WTC11 (cell line): ENCODE measurements around the gene UNC50. TPM values are rescaled to one million over a fixed set of nuclear protein-coding genes. Genes with fewer than 3 reads are reported as not detected.

ENCODE experiments used
- ATAC-seq: fragments of 200-7000 bp; cut with Tn5 transposase; 2 replicates; pipeline ENCODE4 v1.10.0; 2021; ENCODE audit warnings: mild to moderate bottlenecking, moderate library complexity
- CTCF ChIA-PET: fragments of 300-600 bp; sonication (Branson Sonifier 250); formaldehyde crosslinking; loops from one replicate; lab custom pipeline; 2021; ENCODE audit warnings: antibody characterized with exemption; lab: Charles Lee
- POLR2A ChIA-PET: fragments of 350-600 bp; sonication (Branson Sonifier 250); formaldehyde crosslinking; loops from one replicate; lab custom pipeline; 2021; ENCODE audit warnings: antibody characterized with exemption; lab: Charles Lee
- DNase-seq: peaks from one replicate; pipeline ENCODE4 v3.0.0; 2021; ENCODE audit warnings: low spot score
- H3K27ac Mint-ChIP-seq: 2 replicates; pipeline ENCODE4 v1.8.0; 2021; ENCODE audit warnings: mixed read lengths
- H3K27me3 Mint-ChIP-seq: 2 replicates; pipeline ENCODE4 v1.8.0; 2021; ENCODE audit warnings: low read depth, mild to moderate bottlenecking, moderate library complexity, mixed read lengths
- H3K36me3 Mint-ChIP-seq: 2 replicates; pipeline ENCODE4 v1.8.0; 2021; ENCODE audit warnings: mixed read lengths
- H3K4me1 Mint-ChIP-seq: 2 replicates; pipeline ENCODE4 v1.8.0; 2022; ENCODE audit warnings: mixed read lengths
- H3K4me3 Mint-ChIP-seq: 2 replicates; pipeline ENCODE4 v1.8.0; 2021; ENCODE audit warnings: mild to moderate bottlenecking, moderate library complexity, mixed read lengths
- H3K9me3 Mint-ChIP-seq: 2 replicates; pipeline ENCODE4 v1.8.0; 2021; ENCODE audit warnings: mixed read lengths
- CREB1 ChIP-seq: sonication (generic); formaldehyde crosslinking; IDR thresholded peaks from 2 replicates; pipeline ENCODE4 v1.8.0; 2023; ENCODE audit warnings: mild to moderate bottlenecking, missing genetic modification reagents
- E2F4 ChIP-seq: sonication (generic); formaldehyde crosslinking; IDR thresholded peaks from 2 replicates; pipeline ENCODE4 v1.8.1; 2022; ENCODE audit warnings: low read depth, mild to moderate bottlenecking, moderate library complexity, missing genetic modification reagents, borderline replicate concordance
- ETV6 ChIP-seq: sonication (generic); formaldehyde crosslinking; IDR thresholded peaks from 2 replicates; pipeline ENCODE4 v1.8.1; 2022; ENCODE audit warnings: mild to moderate bottlenecking, missing genetic modification reagents
- HMGA2 ChIP-seq: fragments of 250-450 bp; sonication (Bioruptor Pico); IDR thresholded peaks from 2 replicates; pipeline ENCODE4 v1.4.0; 2021; ENCODE audit warnings: mild to moderate bottlenecking, moderate library complexity
- MAX ChIP-seq: sonication (generic); formaldehyde crosslinking; IDR thresholded peaks from 2 replicates; pipeline ENCODE4 v1.8.0; 2022; ENCODE audit warnings: mild to moderate bottlenecking, missing genetic modification reagents
- MXD4 ChIP-seq: fragments of 250-450 bp; sonication (Bioruptor Pico); IDR thresholded peaks from 2 replicates; pipeline ENCODE4 v1.8.0; 2021; ENCODE audit warnings: mild to moderate bottlenecking, moderate library complexity, borderline replicate concordance
- MYBL2 ChIP-seq: sonication (generic); formaldehyde crosslinking; IDR thresholded peaks from 2 replicates; pipeline ENCODE4 v1.8.1; 2023; ENCODE audit warnings: mild to moderate bottlenecking, moderate library complexity, missing genetic modification reagents
- NFYB ChIP-seq: sonication (generic); formaldehyde crosslinking; conservative IDR thresholded peaks from 2 replicates; pipeline ENCODE4 v1.8.0; 2022; ENCODE audit warnings: low read depth, missing genetic modification reagents
- NR1H2 ChIP-seq: sonication (generic); formaldehyde crosslinking; IDR thresholded peaks from 2 replicates; pipeline ENCODE4 v1.9.0; 2021; ENCODE audit warnings: mild to moderate bottlenecking, moderate library complexity, missing genetic modification reagents
- NR2C2 ChIP-seq: sonication (generic); formaldehyde crosslinking; IDR thresholded peaks from 2 replicates; pipeline ENCODE4 v1.8.0; 2022; ENCODE audit warnings: mild to moderate bottlenecking, missing genetic modification reagents
- NR3C1 ChIP-seq: sonication (generic); formaldehyde crosslinking; conservative IDR thresholded peaks from 2 replicates; pipeline ENCODE4 v1.8.1; 2023; ENCODE audit warnings: low read depth, mild to moderate bottlenecking, missing genetic modification reagents
- OVOL2 ChIP-seq: fragments of 250-450 bp; sonication (Bioruptor Pico); IDR thresholded peaks from 2 replicates; pipeline ENCODE4 v1.9.0; 2021; ENCODE audit warnings: mild to moderate bottlenecking, borderline replicate concordance
- PRRX2 ChIP-seq: fragments of 250-450 bp; sonication (Bioruptor Pico); IDR thresholded peaks from 2 replicates; pipeline ENCODE4 v1.8.0; 2021; ENCODE audit warnings: mild to moderate bottlenecking
- RELA ChIP-seq: sonication (generic); formaldehyde crosslinking; IDR thresholded peaks from 2 replicates; pipeline ENCODE4 v1.8.1; 2022; ENCODE audit warnings: missing genetic modification reagents, mild to moderate bottlenecking, borderline replicate concordance
- SOX15 ChIP-seq: fragments of 250-450 bp; sonication (Bioruptor Pico); IDR thresholded peaks from 2 replicates; pipeline ENCODE4 v1.9.0; 2021; ENCODE audit warnings: mild to moderate bottlenecking
- TCF7 ChIP-seq: sonication (generic); formaldehyde crosslinking; IDR thresholded peaks from 2 replicates; pipeline ENCODE4 v1.8.0; 2022; ENCODE audit warnings: mild to moderate bottlenecking, low read depth, missing genetic modification reagents, moderate library complexity
- ZNF138 ChIP-seq: sonication (generic); formaldehyde crosslinking; conservative IDR thresholded peaks from 2 replicates; pipeline ENCODE4 v1.8.1; 2022; ENCODE audit warnings: mild to moderate bottlenecking, moderate library complexity, missing genetic modification reagents
- ZNF263 ChIP-seq: sonication (generic); formaldehyde crosslinking; IDR thresholded peaks from 2 replicates; pipeline ENCODE4 v1.8.1; 2022; ENCODE audit warnings: low read depth, mild to moderate bottlenecking, moderate library complexity, missing genetic modification reagents
- ZNF281 ChIP-seq: sonication (generic); formaldehyde crosslinking; IDR thresholded peaks from 2 replicates; pipeline ENCODE4 v1.8.0; 2023; ENCODE audit warnings: mild to moderate bottlenecking, missing genetic modification reagents
- ZNF396 ChIP-seq: fragments of 250-450 bp; sonication (Bioruptor Pico); IDR thresholded peaks from 2 replicates; pipeline ENCODE4 v1.8.0; 2021; ENCODE audit warnings: mild to moderate bottlenecking, moderate library complexity, borderline replicate concordance
- total RNA-seq: library from RNA; stranded (reverse); gene quantifications from 3 replicates; pipeline ENCODE4 v1.2.3, GENCODE V29; 2021
- TF ChIP-seq, protein P1 (sequence below): fragments of 250-450 bp; sonication (Bioruptor Pico); IDR thresholded peaks from 2 replicates; pipeline ENCODE4 v1.9.0; 2021; ENCODE audit warnings: mild to moderate bottlenecking, borderline replicate concordance
- TF ChIP-seq, protein P2 (sequence below): sonication (generic); formaldehyde crosslinking; IDR thresholded peaks from 2 replicates; pipeline ENCODE4 v1.8.1; 2022; ENCODE audit warnings: missing genetic modification reagents, borderline replicate concordance

UNC50 gene
- total RNA-seq, 1 experiment from 2014 or later: 26.7 TPM

DNA sequence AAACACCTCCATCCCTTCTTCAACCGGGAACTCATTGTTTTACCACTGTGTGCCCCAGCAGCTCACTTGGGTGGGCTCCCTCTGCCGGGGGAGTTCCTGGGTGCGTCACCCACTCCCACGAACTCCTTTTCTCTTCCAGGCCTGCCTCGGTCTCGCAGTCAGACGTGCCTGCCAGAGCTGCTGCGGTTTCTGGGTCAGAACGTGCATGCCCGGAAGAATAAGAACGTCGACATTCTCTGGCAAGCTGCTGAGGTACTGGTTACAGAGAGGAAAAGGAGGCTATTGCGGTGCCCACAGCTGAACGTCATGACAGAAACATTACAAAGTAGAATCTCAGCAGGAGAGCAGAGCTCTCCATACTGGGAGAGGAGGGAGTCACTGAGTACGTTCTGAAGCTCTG lies 35.7 kb upstream of the UNC50 start (continued):
- no peak for TF ChIP-seq ZNF281 (CRISPR knock-in tag)
- TF ChIP-seq TCF7 (CRISPR knock-in tag): no peak
- no peak for TF ChIP-seq CREB1 (CRISPR knock-in tag)
- TF ChIP-seq NR3C1 (CRISPR knock-in tag): no peak
- TF ChIP-seq SOX15 (CRISPR knock-in tag): no peak
- no peak for TF ChIP-seq MYBL2 (CRISPR knock-in tag)
- TF ChIP-seq NR1H2 (CRISPR knock-in tag): no peak
- TF ChIP-seq MAX: no peak
- TF ChIP-seq NFYB (CRISPR knock-in tag): no peak
- no peak for TF ChIP-seq HMGA2 (CRISPR knock-in tag)
- TF ChIP-seq PRRX2 (CRISPR knock-in tag): no peak
- TF ChIP-seq, protein P1, sequence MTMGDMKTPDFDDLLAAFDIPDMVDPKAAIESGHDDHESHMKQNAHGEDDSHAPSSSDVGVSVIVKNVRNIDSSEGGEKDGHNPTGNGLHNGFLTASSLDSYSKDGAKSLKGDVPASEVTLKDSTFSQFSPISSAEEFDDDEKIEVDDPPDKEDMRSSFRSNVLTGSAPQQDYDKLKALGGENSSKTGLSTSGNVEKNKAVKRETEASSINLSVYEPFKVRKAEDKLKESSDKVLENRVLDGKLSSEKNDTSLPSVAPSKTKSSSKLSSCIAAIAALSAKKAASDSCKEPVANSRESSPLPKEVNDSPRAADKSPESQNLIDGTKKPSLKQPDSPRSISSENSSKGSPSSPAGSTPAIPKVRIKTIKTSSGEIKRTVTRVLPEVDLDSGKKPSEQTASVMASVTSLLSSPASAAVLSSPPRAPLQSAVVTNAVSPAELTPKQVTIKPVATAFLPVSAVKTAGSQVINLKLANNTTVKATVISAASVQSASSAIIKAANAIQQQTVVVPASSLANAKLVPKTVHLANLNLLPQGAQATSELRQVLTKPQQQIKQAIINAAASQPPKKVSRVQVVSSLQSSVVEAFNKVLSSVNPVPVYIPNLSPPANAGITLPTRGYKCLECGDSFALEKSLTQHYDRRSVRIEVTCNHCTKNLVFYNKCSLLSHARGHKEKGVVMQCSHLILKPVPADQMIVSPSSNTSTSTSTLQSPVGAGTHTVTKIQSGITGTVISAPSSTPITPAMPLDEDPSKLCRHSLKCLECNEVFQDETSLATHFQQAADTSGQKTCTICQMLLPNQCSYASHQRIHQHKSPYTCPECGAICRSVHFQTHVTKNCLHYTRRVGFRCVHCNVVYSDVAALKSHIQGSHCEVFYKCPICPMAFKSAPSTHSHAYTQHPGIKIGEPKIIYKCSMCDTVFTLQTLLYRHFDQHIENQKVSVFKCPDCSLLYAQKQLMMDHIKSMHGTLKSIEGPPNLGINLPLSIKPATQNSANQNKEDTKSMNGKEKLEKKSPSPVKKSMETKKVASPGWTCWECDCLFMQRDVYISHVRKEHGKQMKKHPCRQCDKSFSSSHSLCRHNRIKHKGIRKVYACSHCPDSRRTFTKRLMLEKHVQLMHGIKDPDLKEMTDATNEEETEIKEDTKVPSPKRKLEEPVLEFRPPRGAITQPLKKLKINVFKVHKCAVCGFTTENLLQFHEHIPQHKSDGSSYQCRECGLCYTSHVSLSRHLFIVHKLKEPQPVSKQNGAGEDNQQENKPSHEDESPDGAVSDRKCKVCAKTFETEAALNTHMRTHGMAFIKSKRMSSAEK: no peak
- TF ChIP-seq, protein P2, sequence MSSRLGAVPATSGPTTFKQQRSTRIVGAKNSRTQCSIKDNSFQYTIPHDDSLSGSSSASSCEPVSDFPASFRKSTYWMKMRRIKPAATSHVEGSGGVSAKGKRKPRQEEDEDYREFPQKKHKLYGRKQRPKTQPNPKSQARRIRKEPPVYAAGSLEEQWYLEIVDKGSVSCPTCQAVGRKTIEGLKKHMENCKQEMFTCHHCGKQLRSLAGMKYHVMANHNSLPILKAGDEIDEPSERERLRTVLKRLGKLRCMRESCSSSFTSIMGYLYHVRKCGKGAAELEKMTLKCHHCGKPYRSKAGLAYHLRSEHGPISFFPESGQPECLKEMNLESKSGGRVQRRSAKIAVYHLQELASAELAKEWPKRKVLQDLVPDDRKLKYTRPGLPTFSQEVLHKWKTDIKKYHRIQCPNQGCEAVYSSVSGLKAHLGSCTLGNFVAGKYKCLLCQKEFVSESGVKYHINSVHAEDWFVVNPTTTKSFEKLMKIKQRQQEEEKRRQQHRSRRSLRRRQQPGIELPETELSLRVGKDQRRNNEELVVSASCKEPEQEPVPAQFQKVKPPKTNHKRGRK: no peak
- TF ChIP-seq, all 79 proteins: peak for 0

DNA sequence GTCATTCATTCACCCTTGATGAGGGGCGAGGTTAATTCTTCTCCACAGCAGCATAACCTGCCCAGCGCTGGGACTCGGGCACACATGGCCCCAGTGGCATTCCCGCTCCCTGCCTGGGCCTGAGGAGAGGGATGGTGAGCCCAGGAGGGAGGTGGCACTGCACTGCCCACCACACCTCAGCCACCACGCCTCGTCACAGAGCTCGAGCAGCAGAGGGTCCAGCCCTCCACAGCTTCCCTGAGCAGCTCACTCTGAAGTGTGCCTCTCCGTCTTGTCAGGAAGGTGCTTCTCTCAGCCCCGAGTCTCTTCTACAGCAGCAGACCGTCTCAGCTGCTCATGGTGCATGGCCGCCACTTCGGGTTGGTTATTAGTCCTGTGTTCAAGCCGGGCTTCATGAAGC lies 35.0 kb upstream of the UNC50 start:
- H3K4me1 Mint-ChIP-seq: no peaks in the 10 kb centered on the region
- ATAC-seq (no peak), DNase-seq (no peak)
- POLR2A ChIA-PET: interaction anchor here (0.6 kb wide), 1 partner anchor 128 kb away, joined by 5 read pairs; no protein-coding TSS in a partner anchor
- CTCF ChIA-PET: no interaction called here
- no peaks in the 10 kb centered on the region for H3K27me3 Mint-ChIP-seq
- peaks cover 28% of the 10 kb centered on the region for H3K36me3 Mint-ChIP-seq
- no peaks in the 10 kb centered on the region for H3K9me3 Mint-ChIP-seq
- no peak overlapping the region for H3K27ac Mint-ChIP-seq
- H3K4me3 Mint-ChIP-seq: no peak overlapping the region
- TF ChIP-seq OVOL2 (no peak), E2F4 (CRISPR knock-in tag) (no peak), ZNF263 (no peak), SOX15 (CRISPR knock-in tag) (no peak), NR2C2 (CRISPR knock-in tag) (no peak), ZNF396 (CRISPR knock-in tag) (no peak), ETV6 (no peak), RELA (CRISPR knock-in tag) (no peak), ZNF138 (no peak), CREB1 (CRISPR knock-in tag) (no peak), MXD4 (no peak)
